MV-4-11 (cell line): Measurements from ENCODE around the gene CLSTN1.
"Not testable (repeated sequence)": the region's sequence is repeated elsewhere in the genome, so short reads cannot be mapped to it uniquely, and the experiment has no call there.

Source experiments
- DNase-seq: peaks from one replicate; lab custom pipeline; 2025; lab: John Stamatoyannopoulos, UW

CLSTN1 gene

DNA sequence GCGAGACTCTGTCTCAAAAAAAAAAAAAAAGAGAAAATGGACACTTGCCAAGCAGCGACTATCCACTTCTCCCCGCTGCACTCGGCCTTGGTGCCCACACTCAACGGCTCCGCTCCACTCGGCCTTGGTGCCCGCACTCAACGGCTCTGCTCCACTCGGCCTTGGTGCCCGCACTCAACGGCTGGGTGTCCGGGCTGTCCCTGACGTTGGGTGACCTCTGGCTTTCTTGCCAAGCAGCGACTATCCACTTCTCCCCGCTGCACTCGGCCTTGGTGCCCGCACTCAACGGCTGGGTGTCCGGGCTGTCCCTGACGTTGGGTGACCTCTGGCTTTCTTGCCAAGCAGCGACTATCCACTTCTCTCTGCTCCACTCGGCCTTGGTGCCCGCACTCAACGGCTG is 61.3 kb downstream of the CLSTN1 start:
- not testable (repeated sequence) for DNase-seq

DNA sequence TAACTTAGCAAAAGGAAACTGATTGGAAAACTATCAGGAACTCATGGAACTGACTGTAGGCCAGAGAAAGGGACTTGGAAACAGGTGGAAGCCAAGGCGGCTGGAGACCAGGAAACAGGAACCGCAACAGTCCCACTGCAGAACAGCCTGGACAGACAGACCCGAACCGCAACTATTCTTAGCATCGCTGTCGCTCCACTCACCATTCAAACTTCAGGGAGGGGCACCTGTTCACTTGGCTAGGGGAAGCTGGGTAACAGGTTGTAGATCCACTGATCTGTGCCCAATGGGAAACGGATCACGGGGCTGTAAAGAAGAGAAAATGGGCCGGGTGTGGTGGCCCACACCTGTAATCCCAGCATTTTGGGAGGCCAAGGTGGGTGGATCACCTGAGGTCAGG is 61.9 kb downstream of the CLSTN1 start:
- DNase-seq = peak; percentile 51

DNA sequence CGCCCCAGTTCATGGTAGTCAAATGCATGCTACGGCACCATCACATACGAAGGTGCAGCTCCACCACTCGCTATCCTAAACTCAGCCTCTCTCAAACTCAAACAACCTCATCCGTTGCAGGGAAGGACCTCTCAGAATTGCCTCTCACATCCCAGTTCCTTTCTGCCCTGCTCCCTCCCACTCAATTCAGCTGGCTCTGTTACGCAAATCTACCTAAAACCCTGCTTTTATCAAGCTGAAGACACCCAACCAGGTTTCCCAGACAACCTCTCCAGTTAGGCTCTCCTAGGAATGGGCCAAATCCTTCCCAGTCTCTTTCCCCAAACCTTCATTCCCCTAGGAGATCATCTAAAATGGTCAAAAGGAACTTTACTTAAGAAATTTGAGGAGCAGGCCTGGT is 62.9 kb downstream of the CLSTN1 start:
- no peak for DNase-seq

DNA sequence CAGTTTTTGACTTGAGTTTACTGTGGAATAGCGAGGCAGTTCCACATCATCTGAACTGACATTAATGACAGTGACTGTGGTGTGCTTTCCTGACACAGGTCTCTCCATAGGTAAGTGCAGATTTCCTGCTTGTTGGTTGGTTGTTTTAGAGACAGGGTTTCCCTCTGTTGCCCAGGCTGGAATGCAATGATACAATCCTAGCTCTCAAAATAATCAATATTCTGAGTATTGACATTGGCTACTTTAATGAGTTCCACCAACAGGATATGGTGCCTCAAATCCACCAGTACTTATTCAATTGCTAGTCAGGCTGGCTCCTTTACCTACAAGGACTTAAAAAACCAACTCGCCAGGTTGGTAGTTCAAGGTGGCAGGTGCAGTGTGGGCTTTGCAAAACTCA is 63.8 kb downstream of the CLSTN1 start:
- DNase-seq = no peak

DNA sequence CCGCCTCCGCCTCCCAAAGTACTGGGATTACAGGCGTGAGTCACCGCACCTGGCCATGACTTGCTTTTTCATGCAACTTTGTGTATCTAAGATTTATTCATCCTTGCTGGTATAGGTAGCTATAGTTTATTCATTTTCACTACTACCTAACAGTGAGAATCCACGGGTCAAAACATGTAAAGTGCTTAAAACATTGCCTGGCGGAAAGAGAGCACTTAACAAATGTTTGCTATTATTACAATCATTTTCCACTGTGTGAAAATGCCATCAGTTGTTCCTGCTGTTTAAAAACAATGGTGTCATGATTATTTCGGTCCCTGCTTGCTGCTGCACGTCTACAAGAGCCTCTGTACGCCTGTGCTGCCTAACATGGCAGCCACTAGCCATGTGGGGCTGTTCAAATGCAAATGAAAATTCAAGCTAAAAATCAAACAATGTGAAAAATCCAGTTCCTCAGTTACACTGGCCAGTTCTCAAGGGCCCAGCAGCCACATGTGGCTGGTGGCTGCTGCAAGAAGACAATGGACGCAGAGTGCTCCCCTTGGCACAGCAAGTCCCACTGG is 65.1 kb downstream of the CLSTN1 start:
- DNase-seq = no peak

DNA sequence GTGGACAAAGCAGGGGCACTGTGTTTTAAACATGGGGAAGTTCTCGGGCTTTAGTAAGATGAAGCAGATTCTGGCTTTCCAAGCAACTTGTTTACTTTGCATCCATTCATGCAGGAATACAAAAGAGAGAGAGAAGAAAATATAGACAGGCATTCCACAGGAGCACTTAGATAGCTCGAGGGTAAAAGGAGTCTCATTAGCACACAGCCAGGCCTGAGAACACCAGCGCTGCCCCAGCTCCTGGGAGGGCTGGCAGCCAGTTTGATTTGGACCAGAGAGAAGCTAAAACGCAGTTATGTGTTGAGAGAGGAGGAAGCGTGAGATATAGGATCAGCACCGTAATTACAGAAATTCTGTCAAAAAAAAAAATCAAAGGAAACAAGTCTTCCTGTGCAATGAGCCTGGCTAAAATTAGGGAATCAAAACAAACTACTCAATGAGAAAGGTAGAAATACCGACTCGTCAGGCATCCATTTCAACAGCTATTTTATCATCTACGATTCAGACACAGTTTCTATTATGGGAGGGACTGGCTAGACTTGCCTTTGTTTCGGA is 68.2 kb downstream of the CLSTN1 start:
- DNase-seq = no peak

DNA sequence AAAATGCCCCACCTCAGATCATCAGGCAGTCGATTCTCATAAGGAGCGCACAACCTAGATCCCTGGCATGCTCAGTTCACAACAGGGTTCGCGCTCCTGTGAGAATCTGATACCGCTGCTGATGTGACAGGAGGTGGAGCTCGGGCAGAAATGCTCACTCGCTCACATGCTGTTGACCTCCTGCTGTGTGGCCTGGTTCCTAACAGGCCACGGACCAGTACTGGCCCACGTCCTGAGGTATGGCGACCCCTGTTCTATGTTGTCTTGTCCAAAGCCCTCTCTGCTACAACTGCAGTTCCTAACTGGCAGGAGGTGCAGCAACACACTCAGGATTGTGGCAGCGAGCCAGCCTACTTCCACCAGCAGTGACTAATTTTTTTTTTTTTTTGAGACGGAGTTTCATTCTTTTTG is 70.6 kb downstream of the CLSTN1 start:
- no peak for DNase-seq

DNA sequence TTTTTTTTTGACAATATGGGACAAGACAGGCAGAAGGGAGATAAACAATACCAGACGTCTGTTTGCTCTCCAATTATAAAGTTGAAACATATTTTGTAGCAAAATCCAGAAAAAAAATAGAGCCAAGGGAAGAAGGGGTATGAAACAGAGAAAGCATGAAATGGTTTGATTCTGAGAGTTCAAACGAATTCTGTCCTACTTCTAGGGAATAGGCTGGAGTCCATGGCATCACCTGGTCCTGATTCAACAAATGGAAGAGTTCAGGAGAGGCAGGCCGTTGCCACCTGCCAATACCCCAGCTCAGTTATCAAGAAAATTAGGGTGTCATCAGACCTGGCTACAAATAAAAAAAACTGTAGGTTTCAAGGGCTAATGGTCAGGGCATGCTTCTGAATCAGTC is 71.8 kb downstream of the CLSTN1 start:
- DNase-seq = no peak

DNA sequence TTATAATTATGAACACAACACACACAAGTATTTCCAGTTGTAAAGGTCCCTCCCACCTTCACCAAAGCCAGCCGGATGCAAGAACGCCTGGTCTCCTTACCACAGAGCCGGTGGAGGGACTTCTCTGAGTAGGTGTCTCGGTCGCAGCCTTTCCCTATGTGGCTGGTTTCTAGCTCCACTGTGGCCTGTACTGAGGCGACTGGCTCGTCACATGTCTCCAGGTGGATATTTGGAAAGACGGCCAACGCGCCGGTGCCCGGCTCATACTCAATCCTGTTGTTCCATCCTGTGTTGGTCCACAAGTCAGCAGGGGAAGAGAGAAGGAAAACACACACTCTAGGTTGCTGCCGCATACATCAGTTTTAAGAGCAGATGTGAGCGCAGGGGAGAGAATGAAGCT is 74.4 kb downstream of the CLSTN1 start:
- no peak for DNase-seq

DNA sequence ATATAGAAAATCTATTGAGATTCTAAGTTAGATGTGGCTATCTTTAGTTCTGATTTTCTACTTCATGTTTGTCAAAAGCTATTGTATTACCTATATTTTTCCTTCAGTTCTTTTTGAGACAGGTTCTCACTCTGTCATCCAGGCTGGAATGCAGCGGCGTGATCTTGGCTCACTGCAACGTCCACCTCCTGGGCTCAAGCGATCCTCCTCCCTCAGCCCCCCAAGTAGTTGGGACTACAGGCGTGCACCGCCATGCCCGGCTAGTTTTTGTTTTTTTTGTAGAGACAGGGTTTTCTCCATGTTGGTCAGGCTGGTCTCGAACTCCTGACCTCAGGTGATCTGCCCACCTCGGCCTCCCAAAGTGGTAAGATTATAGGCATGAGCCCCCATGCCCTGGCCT is 75.4 kb downstream of the CLSTN1 start:
- not testable (repeated sequence) for DNase-seq

DNA sequence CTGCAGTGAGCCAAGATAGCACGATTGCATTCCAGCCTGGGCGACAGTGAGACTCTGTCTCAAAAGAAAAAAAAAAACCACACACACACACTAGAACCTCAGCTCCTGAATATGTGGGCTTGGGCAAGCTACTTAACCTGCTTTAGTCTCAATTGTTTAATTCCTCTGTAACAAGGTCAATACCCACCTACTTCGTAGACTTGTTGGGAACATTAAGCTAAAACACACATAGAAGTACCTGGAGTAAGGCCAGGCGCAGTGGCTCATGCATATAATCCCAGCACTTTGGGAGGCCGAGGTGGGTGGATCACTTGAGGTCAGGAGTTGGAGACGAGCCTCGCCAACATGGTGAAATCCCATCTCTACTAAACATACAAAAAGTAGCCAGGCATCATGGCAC is 77.1 kb downstream of the CLSTN1 start:
- DNase-seq = no peak

DNA sequence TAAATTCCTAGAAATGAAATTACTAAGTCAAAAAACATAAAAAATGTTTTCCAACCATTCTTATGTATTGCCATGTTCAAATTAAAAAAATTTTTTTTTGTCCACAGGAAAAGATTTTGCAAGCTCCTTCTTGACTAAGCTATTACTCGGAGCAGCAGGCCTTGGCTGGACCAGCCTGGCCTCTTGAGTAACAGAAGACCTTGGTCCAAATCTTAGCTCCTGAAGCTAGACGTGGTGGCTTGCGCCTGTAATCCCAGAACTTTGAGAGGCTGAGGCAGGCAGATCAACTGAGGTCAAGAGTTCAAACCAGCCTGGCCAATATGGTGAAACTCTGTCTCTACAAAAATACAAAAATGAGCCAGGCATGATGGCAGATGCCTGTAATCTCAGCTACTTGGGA is 77.6 kb downstream of the CLSTN1 start:
- DNase-seq = peak; percentile 24

DNA sequence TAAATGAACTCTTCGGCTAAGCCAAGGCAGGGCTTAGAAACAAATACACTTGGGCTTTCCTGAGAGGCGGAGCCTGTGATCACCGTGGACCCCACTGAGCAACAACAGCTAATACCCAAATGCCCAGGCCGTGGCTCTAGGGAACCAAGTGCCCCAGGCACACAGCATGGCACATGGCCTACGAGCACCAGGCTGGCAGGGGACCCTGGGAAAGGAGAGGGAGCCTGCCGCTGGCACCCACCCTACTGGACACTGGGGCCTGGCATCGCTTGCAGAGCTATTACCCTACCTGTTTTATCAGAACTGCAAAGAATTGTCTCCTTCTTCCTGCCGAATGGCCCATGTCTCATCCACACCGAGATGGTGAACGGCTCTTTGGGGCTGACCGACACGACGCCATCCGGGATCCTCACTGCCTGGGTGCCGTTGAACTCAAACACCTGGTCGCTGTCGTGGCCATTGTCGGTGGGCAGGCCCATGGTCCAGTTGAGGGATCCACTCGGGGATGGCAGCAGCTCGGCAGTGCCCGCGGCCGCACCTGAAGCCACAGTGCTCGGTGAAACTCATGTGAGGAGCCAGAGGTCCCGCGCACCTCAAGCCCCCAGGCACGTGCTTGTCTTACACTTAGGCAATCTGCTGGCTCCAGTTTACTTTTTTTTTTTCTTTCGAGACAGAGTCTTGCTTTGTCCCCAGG is 79.5 kb downstream of the CLSTN1 start:
- no peak for DNase-seq

DNA sequence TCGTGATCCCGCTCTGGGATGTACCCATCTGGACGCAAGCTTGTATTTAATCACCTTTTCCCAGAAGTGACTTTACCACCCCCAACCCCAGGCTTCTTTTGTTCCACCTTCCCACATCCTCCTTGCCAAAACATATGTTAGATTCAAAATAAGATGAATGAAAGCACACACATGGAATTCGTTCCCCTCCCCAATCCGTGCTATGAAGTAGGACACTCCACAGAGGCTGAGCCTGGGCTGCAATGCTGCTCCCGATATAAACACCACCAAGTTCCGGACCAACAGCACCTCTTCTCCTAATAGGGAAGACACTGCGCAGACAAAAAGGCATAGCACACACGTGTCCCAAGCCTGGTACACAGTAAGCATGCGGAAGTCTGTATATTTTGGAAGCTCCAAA is 86.1 kb downstream of the CLSTN1 start:
- no peak for DNase-seq

DNA sequence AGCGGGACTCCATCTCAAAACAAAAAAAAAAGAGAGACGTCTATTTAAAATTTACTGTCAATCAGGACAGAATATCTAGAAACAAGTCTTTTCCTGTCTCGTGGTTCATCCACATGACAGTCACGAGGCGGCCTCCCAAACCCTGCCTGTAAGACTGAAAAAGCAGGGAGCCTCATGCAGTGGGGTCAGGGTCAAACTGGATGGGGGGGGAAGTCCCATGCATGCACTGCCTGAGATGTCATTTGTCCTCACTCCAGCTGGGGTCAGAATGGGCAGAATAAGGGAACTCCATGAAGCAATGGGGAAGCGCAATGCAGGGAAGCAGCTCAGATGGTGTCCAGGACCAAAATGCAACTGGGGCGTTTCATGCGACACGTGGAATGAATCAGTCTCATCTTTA is 86.7 kb downstream of the CLSTN1 start:
- DNase-seq = peak; percentile 33

DNA sequence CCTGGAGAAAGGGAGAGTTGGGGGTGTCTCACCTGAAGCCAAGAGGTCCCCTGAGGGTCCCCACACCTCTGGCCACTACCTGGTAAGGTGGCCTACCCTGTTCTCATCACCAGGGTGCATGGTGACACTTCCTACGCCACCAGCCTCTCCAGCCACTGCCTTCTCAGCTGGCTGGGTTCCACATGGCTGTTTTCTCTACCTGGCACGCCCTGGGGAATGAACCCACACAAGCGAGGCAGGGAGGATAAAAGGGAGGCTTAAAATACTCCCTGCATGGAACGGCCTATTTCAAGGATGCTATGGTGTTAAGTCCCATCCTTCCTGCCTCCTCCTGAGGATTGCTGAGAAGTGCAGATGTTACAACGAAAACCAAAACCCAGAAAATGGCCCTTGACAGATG is 87.5 kb downstream of the CLSTN1 start:
- no peak for DNase-seq

DNA sequence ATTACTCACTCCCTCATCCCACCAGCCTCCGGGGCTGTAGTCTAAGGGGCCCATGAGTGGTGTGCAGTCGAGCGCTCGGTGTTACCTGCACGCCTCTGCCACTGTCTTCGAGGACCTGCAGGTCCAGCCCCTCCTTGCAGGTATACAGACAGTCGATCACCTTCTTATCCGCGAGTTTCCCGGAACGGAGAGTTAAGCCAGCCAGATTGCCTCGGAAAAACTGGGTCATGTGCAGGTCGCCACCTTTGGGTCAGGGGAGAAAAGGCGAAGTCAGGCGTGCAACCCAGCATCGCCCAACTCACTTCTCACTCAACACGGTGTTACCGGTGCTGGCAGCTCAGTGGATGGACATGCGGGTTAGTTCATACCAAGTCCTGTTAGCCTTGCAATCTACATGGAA is 88.0 kb downstream of the CLSTN1 start:
- no peak for DNase-seq

DNA sequence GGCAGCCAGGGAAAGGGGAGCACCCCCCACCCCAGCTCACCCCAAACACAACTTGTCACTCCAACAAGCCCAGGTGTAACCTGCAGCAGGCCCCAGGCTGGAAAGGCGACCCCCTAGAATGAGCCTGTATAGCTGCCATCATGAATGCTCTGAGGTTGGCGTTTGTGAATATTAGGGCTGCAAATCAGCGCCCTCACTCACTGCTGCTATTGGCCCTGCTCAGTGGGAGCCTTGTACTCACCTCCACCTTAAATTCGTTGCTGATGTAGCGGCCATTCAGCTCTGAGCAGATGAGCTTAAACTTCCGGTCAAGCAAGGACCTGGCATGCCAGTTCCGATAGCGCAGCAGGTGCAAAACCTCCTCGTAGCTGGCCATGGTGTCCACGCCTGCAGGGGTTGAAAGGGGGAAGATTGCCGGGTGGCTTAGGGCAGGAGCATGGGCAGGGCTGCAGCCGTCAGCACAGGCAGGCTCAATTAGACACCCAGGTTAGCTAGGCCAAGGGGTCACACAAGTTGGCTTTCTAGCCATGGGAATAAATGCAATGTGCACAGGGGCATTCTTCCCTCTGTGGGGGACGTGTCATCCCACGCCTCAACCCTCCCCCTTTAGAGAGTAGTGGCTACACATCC is 90.5 kb downstream of the CLSTN1 start:
- DNase-seq = no peak

DNA sequence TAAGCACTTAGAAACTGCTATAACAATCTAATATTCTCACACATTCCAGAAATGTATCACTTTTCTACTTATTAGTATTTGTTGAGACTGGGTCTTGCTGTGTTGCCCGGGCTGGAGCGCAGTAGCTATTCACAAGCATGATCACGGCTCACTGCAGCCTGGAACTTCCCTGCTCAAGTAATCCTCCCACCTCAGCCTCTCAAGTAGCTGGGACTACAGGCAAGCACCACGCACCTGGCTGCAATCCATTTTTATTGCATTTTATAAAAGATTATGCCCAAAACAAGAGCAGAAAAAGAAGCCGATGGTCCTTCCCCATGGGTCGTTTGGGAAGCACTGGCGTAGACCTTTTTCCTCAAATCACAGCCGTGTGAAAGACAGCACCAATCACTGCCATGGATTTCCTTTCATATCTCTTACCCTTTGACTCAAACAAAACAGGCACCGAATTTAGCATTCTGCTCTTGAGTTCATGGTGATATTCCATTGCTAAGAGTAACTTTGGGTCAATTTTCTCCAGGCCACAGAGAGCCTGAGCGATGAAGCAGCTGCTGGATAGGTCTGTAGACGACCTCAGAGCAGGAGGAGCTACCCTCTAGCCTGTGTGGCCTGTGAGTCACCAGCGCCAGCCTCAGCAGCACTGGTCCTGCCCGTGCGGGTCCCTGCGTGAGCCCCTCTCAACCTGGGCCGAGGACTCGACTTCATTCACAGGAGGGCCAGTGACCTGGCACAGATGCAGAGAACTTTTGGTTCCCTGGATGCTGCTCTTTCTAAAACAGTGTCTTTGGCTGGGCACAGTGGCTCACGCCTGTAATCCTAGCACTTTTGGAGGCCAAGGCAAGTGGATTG is 91.4 kb downstream of the CLSTN1 start:
- DNase-seq = no peak

DNA sequence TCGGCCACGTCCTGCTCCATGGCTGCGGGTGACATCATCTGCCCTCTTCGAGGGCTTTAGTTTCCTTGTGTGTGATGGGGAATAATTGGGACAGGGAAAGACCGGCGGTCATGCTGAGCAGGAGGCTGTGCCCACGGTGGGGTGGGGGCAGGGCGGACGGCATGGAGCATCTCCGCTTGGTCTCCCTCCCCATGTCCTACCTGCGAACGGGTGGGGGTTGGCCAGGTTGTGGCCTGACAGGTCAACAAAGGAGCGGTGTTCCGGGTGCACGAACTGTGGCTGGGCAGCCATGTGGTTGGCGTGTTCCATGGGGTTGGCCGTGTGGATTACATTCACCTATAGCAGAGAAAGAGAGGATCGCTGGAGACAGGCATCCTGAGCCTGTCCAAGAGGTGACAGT is 92.2 kb downstream of the CLSTN1 start:
- DNase-seq = no peak

DNA sequence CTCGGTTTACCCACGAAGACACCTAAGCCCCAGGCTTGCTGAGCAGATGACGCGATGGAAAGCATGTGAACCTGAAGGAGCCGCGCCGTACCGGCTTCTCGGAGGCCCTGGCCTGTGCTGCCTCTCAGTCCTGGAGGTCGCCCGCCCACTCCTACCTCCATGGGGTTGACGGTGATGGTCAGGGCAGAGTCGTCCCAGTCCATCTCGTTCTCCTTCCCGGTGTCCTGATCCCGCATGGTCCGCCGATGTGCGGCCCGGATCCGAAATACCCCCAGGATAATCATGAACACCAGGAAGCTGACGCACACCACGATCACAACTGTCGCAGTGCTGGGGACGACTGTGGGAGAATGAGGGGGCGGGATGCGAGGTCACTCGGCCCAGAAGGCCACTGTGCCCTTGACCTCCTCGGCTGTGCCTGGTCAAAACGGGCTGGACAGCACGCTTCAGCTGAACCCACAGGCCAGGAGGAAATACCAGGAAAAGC is 92.7 kb downstream of the CLSTN1 start:
- DNase-seq = no peak
